Kasumi-1 (cell line): ENCODE measurements around the gene SLC37A2.

ENCODE experiments used
- DNase-seq, 2 experiments: peaks; one replicate each; lab custom pipeline; 2025; lab: John Stamatoyannopoulos, UW

Gene SLC37A2

GRCh38 chr11:125071435-125071834, 8.3 kb downstream of the SLC37A2 start:
- DNase-seq: no peak

GRCh38 chr11:125071846-125072217, 8.7 kb downstream of the SLC37A2 start:
- no peak for DNase-seq

GRCh38 chr11:125072218-125072960, 9.3 kb downstream of the SLC37A2 start:
- no peak for DNase-seq

GRCh38 chr11:125072961-125073590, 10.0 kb downstream of the SLC37A2 start:
- no peak for DNase-seq

GRCh38 chr11:125073616-125074483, 10.7 kb downstream of the SLC37A2 start:
- DNase-seq: no peak

GRCh38 chr11:125074511-125075241, 11.6 kb downstream of the SLC37A2 start:
- no peak for DNase-seq

GRCh38 chr11:125075242-125075625, 12.1 kb downstream of the SLC37A2 start:
- no peak for DNase-seq

GRCh38 chr11:125075900-125076317, 12.8 kb downstream of the SLC37A2 start:
- DNase-seq: no peak

- no peak for DNase-seq
These were observed 13.4 kb downstream of the SLC37A2 start for GRCh38 chr11:125076378-125076945.

- no peak for DNase-seq
These were observed 14.9 kb downstream of the SLC37A2 start for GRCh38 chr11:125078016-125078415.

GRCh38 chr11:125078516-125079140, 15.5 kb downstream of the SLC37A2 start:
- no peak for DNase-seq

GRCh38 chr11:125079151-125079877, 16.2 kb downstream of the SLC37A2 start:
- DNase-seq: no peak

- DNase-seq: no peak
These were observed 16.9 kb downstream of the SLC37A2 start for GRCh38 chr11:125079878-125080530.

- DNase-seq: no peak
These were observed 17.4 kb downstream of the SLC37A2 start for GRCh38 chr11:125080531-125080911.

GRCh38 chr11:125081098-125081798, 18.1 kb downstream of the SLC37A2 start:
- DNase-seq: no peak

- DNase-seq: no peak
These were observed 18.9 kb downstream of the SLC37A2 start for GRCh38 chr11:125082040-125082439.

- no peak for DNase-seq
These were observed 19.7 kb downstream of the SLC37A2 start for GRCh38 chr11:125082611-125083311.

GRCh38 chr11:125083312-125084056, 20.4 kb downstream of the SLC37A2 start:
- no peak for DNase-seq
